Body of pancreas (tissue), 4 donors: ENCODE data around the gene ABTB1. TPM values are rescaled to one million over a fixed set of nuclear protein-coding genes. Genes with fewer than 3 reads are reported as not detected.
"Not testable (repeated sequence)": the region's sequence is repeated elsewhere in the genome, so short reads cannot be mapped to it uniquely, and the experiment has no call there.

Source experiments
- ATAC-seq: fragments of 150-250 bp; one replicate; pipeline ENCODE4 v1.9.1; 2016
- DNase-seq, 4 donors: peaks; one replicate each; pipeline ENCODE4 v3.0.0-alpha.2; 2019
- H3K27ac ChIP-seq, 4 donors: fragments of 200-600 bp; sonication (generic); 1 replicate in 3 of 4; 2 replicates in 1 of 4; pipeline versions ENCODE4 v1.5.1 to v1.6.1; 2016 to 2019; ENCODE audit warnings: mild to moderate bottlenecking in 1 of 4, mixed read lengths in 1 of 4, moderate library complexity in 1 of 4
- H3K27me3 ChIP-seq, 2 donors: fragments of 200-600 bp; sonication (generic); one replicate each; pipeline ENCODE4 v1.6.0; 2016; ENCODE audit warnings: mild to moderate bottlenecking in 1 of 2
- H3K36me3 ChIP-seq, 2 donors: fragments of 200-600 bp; sonication (generic); replicated peaks in 1 of 2; 2 replicates each; pipeline ENCODE4 v1.5.1; 2016; ENCODE audit warnings: low read depth in 2 of 2; ENCODE audit not compliant: insufficient read depth in 1 of 2
- H3K4me1 ChIP-seq: fragments of 200-600 bp; sonication (generic); one replicate; pipeline ENCODE4 v1.6.0; 2016
- H3K4me3 ChIP-seq, 2 donors: fragments of 200-600 bp; sonication (generic); 1 replicate in 1 of 2; 2 replicates in 1 of 2; pipeline ENCODE4 v1.5.1; 2016 to 2019
- H3K9me3 ChIP-seq, 3 donors: fragments of 200-600 bp; sonication (generic); 1 replicate in 2 of 3; 2 replicates in 1 of 3; pipeline ENCODE4 v1.5.1; 2016
- POLR2A ChIP-seq, 3 donors: fragments of 450-650 bp; IDR thresholded peaks; one replicate each; pipeline ENCODE4 v1.6.1; 2016; ENCODE audit warnings: antibody characterized with exemption in 3 of 3, mild to moderate bottlenecking in 2 of 3
- WGBS, 2 donors: methylation state at CpG; one replicate each; pipeline ENCODE4 v1.1.5; 2017; 5-methylcytosine and 5-hydroxymethylcytosine counted together
- intact Hi-C: fragments of 100-400 bp; cut with DNase I; formaldehyde crosslinking; loops from one replicate; pipeline ENCODE4 v1.15.1; 2023
- total RNA-seq, 2 donors: library from RNA; depleted of rRNA; stranded (reverse); fragments of >200 nt; gene quantifications; one replicate each; pipeline ENCODE4 v1.1.0, GENCODE V29; 2016
- TF ChIP-seq, protein P1 (sequence below), 7 experiments: fragments of 450-650 bp in 4 of 7; fragments of 200-600 bp in 3 of 7; sonication (generic) in 3 of 7; IDR thresholded peaks; one replicate each; pipeline ENCODE4 v1.5.1; 2016 to 2019; ENCODE audit warnings: antibody characterized with exemption in 7 of 7

The ABTB1 gene
- total RNA-seq, 2 donors from 2014 or later: 21.4 to 34.0 TPM

DNA sequence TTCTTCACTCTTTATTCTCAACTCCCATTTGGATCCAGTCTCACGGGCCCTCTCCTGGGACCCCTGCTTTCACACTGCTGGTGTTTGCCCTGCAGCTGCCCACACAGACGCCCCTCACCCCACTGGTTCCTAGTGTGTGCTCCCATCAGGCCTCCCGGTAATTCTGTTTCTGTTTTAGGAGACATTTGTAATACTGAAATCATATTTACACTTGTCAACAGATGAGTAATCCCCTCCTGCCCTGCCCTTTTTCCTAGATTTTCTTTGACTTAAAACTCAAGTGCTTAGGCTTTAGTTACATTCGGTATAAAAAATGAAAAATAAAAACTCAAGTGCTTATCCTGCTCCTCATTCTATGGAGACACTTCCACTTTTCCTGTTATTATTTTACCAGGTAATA, 18.4 kb upstream of the ABTB1 start:
- WGBS, 2 donors: 66 to 72% methylated on average over 4 of the region's 4 CpGs
- no peak for DNase-seq
- intact Hi-C loops: loop anchor here (10.0 kb wide), 1 partner anchor 310 kb away; no protein-coding TSS in a partner anchor

GRCh38 chr3:127654993-127655392, 17.8 kb upstream of the ABTB1 start:
- H3K27me3 ChIP-seq, H3K4me3 ChIP-seq, H3K9me3 ChIP-seq, H3K27ac ChIP-seq, DNase-seq, H3K4me1 ChIP-seq, ATAC-seq, H3K36me3 ChIP-seq: not testable (repeated sequence)
- intact Hi-C loops: loop anchor here (10.0 kb wide), 1 partner anchor 310 kb away; no protein-coding TSS in a partner anchor
- 83 to 89% methylated on average over 6 of the region's 6 CpGs for WGBS, 2 donors

More for the DNA sequence above, 18.4 kb upstream of the ABTB1 start:
- no peaks in the 10 kb centered on the region for H3K36me3 ChIP-seq
- no peak overlapping the region for H3K4me3 ChIP-seq
- no peaks in the 10 kb centered on the region for H3K4me1 ChIP-seq
- no peak overlapping the region for H3K27ac ChIP-seq
- no peaks in the 10 kb centered on the region for H3K27me3 ChIP-seq
- no peak for TF ChIP-seq POLR2A (IDR thresholded peaks at IDR 0.05)
- TF ChIP-seq, protein P1, sequence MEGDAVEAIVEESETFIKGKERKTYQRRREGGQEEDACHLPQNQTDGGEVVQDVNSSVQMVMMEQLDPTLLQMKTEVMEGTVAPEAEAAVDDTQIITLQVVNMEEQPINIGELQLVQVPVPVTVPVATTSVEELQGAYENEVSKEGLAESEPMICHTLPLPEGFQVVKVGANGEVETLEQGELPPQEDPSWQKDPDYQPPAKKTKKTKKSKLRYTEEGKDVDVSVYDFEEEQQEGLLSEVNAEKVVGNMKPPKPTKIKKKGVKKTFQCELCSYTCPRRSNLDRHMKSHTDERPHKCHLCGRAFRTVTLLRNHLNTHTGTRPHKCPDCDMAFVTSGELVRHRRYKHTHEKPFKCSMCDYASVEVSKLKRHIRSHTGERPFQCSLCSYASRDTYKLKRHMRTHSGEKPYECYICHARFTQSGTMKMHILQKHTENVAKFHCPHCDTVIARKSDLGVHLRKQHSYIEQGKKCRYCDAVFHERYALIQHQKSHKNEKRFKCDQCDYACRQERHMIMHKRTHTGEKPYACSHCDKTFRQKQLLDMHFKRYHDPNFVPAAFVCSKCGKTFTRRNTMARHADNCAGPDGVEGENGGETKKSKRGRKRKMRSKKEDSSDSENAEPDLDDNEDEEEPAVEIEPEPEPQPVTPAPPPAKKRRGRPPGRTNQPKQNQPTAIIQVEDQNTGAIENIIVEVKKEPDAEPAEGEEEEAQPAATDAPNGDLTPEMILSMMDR (IDR thresholded peaks at IDR 0.05): no peak
- no peaks in the 10 kb centered on the region for H3K9me3 ChIP-seq
- no peak for ATAC-seq

DNA sequence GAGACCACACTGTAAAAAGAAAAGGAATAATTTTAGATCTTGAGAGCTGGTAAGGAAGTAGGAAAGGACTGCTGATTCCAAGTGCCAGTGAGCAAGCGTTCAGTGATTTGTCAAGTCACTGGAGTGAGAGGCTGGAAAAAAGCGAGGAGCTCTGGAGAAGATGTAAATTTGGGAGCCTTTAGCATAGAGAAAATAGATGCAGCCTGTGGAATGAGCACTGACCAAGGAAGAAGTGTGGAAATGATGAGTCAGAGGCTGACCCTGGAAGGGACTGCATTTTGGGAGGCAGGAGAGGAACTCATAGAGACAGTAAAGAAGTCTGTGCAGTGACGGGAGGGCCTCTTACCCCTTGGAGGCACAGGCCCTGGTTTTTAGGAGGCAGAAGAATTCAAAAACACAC, 17.1 kb upstream of the ABTB1 start:
- 81 to 82% methylated on average over 3 of the region's 3 CpGs for WGBS, 2 donors
- Histone ChIP-seq H3K4me3 (no peak overlapping the region), H3K27me3 (no peaks in the 10 kb centered on the region), H3K27ac (no peak overlapping the region), H3K36me3 (no peaks in the 10 kb centered on the region), H3K9me3 (no peaks in the 10 kb centered on the region), H3K4me1 (no peaks in the 10 kb centered on the region)
- DNase-seq (no peak), ATAC-seq (no peak)
- no peak for TF ChIP-seq POLR2A (IDR thresholded peaks at IDR 0.05)
- intact Hi-C loops: loop anchor here (10.0 kb wide), 1 partner anchor 309 kb away; no protein-coding TSS in a partner anchor

DNA sequence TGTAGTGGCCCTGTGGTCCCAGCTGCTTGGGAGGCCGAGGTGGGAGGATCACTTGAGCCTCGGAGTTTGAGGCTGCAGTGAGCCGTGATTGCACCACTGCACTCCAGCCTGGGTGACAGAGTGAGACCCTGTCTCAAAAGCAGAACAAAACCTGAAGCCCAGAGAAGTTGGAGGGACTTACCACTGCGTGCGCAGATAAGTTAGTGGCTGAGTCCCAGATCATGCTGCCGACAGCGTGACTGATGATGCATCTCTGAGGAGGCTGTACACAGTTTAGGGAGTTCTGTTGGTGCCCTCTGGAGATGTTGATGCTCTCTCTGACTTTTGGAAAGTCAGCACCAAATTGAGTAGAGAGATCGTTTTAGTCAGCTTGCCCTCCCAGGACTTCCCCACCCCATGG, 15.8 kb upstream of the ABTB1 start:
- no peaks in the 10 kb centered on the region for H3K36me3 ChIP-seq
- WGBS, 2 donors: 85 to 95% methylated on average over 6 to 8 of the region's 8 CpGs
- no peak for TF ChIP-seq POLR2A (IDR thresholded peaks at IDR 0.05)
- TF ChIP-seq, protein P1 (IDR thresholded peaks at IDR 0.05): no peak
- H3K27ac ChIP-seq: no peak overlapping the region
- H3K9me3 ChIP-seq: no peaks in the 10 kb centered on the region
- DNase-seq (no peak), ATAC-seq (no peak)
- H3K4me1 ChIP-seq: no peaks in the 10 kb centered on the region
- no peaks in the 10 kb centered on the region for H3K27me3 ChIP-seq
- H3K4me3 ChIP-seq: no peak overlapping the region
- intact Hi-C loops: loop anchor here (10.0 kb wide), 1 partner anchor 308 kb away; no protein-coding TSS in a partner anchor

DNA sequence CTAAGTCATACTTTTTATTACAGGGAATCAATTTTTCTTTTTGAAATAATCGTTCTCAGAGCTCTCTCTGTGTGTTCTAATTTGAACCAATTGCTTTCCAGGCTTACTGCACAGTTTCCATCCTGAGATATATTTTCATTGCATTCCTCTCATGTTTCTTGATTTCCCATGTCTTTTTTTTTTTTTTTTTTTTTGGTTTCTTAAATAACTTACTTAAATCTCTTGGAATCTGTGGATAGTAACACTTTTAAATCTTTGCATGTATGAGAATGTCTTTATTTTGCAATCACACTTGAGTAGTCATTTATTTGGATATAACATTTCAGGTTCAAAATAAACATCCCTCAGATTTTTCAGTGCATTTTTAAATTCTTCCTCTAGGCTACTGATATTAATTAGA, 14.5 kb upstream of the ABTB1 start:
- ATAC-seq (no peak), DNase-seq (no peak)
- no peak overlapping the region for H3K27ac ChIP-seq
- no peaks in the 10 kb centered on the region for H3K27me3 ChIP-seq
- no peaks in the 10 kb centered on the region for H3K4me1 ChIP-seq
- intact Hi-C loops: loop anchor here (10.0 kb wide), 1 partner anchor 307 kb away; no protein-coding TSS in a partner anchor
- no peaks in the 10 kb centered on the region for H3K36me3 ChIP-seq
- H3K9me3 ChIP-seq: no peaks in the 10 kb centered on the region
- WGBS, 2 donors: 40 to 47% methylated on average over 1 of the region's 1 CpG
- H3K4me3 ChIP-seq: no peak overlapping the region
- TF ChIP-seq, protein P1 (IDR thresholded peaks at IDR 0.05): no peak
- no peak for TF ChIP-seq POLR2A (IDR thresholded peaks at IDR 0.05)

DNA sequence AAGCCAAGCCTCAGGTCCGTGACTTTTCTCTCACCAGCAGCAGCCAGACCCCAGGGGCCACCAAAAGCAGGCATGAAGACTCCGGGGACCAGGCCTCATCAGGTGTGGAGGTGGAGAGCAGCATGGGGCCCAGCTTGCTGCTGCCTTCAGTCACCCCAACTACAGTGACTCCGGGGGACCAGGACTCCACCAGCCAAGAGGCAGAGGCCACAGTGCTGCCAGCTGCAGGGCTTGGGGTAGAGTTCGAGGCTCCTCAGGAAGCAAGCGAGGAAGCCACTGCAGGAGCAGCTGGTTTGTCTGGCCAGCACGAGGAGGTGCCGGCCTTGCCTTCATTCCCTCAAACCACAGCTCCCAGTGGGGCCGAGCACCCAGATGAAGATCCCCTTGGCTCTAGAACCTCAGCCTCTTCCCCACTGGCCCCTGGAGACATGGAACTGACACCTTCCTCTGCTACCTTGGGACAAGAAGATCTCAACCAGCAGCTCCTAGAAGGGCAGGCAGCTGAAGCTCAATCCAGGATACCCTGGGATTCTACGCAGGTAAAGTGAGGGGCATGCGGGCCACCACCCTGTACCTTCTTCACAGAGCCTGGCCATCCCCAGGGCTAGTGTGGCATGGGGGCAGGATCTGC, 12.0 kb upstream of the ABTB1 start:
- no peak overlapping the region for H3K27ac ChIP-seq
- DNase-seq: no peak
- intact Hi-C loops: no loop called here
- TF ChIP-seq POLR2A (IDR thresholded peaks at IDR 0.05): no peak
- TF ChIP-seq, protein P1 (IDR thresholded peaks at IDR 0.05): no peak
- ATAC-seq: no peak
- no peaks in the 10 kb centered on the region for H3K4me1 ChIP-seq
- no peaks in the 10 kb centered on the region for H3K27me3 ChIP-seq
- WGBS, 2 donors: 88 to 96% methylated on average over 8 to 10 of the region's 10 CpGs
- no peaks in the 10 kb centered on the region for H3K9me3 ChIP-seq
- no peak overlapping the region for H3K4me3 ChIP-seq
- no peaks in the 10 kb centered on the region for H3K36me3 ChIP-seq
